CD4-positive, alpha-beta T cell (primary cell): ENCODE data around the gene CBX2. TPM values are rescaled to one million over a fixed set of nuclear protein-coding genes. Genes with fewer than 3 reads are reported as not detected.

Experiments used
- ATAC-seq: fragments of 200-7000 bp; cut with Tn5 transposase; one replicate; pipeline ENCODE4 v1.10.0; 2022; ENCODE audit warnings: mild to moderate bottlenecking; ENCODE audit not compliant: poor library complexity
- CTCF ChIA-PET: fragments of 350-600 bp; sonication (Branson Sonifier 250); formaldehyde crosslinking; loops from one replicate; lab custom pipeline; 2021; ENCODE audit warnings: antibody characterized with exemption, inconsistent platforms; lab: Charles Lee
- POLR2A ChIA-PET: fragments of 350-600 bp; sonication (Branson Sonifier 250); formaldehyde crosslinking; loops from one replicate; lab custom pipeline; 2021; ENCODE audit warnings: antibody characterized with exemption, inconsistent platforms; lab: Charles Lee
- DNase-seq, 14 experiments: peaks; one replicate each; pipeline ENCODE4 v3.0.0-alpha.2; 2013 to 2020; ENCODE audit warnings: mixed read lengths in 2 of 14
- H3K27ac ChIP-seq, 2 donors: one replicate each; pipeline versions ENCODE4 v1.5.1 to v1.7.0; 2013; ENCODE audit warnings: low read length in 2 of 2, low read depth in 1 of 2, mild to moderate bottlenecking in 1 of 2
- H3K27me3 ChIP-seq, 2 experiments: 1 replicate in 1 of 2; 2 replicates in 1 of 2; pipeline versions ENCODE4 v1.6.1 to v1.7.0; 2013; ENCODE audit warnings: low read length in 2 of 2, control low read depth in 1 of 2, mild to moderate bottlenecking in 1 of 2, moderate library complexity in 1 of 2; ENCODE audit not compliant: insufficient read depth in 2 of 2, control insufficient read depth in 1 of 2
- H3K36me3 ChIP-seq: one replicate; pipeline ENCODE4 v1.6.1; 2013; ENCODE audit warnings: low read length, control low read depth; ENCODE audit not compliant: insufficient read depth
- H3K4me1 ChIP-seq: one replicate; pipeline ENCODE4 v1.6.1; 2013; ENCODE audit warnings: low read length, control low read depth; ENCODE audit not compliant: insufficient read depth
- H3K4me3 ChIP-seq: one replicate; pipeline ENCODE4 v1.5.1; 2013; ENCODE audit warnings: mild to moderate bottlenecking, low read length, moderate library complexity
- H3K9me3 ChIP-seq, 2 experiments: 1 replicate in 1 of 2; 2 replicates in 1 of 2; pipeline versions ENCODE4 v1.6.1 to v1.7.0; 2013; ENCODE audit warnings: low read length in 2 of 2, mild to moderate bottlenecking in 2 of 2, control low read depth in 1 of 2, moderate library complexity in 1 of 2; ENCODE audit not compliant: control insufficient read depth in 1 of 2, insufficient read depth in 1 of 2
- H3K27ac Mint-ChIP-seq: one replicate; pipeline ENCODE4 v1.8.0; 2020; ENCODE audit warnings: mixed read lengths
- H3K27me3 Mint-ChIP-seq: one replicate; pipeline ENCODE4 v1.8.0; 2021; ENCODE audit warnings: mixed read lengths
- H3K36me3 Mint-ChIP-seq: one replicate; pipeline ENCODE4 v1.8.0; 2021; ENCODE audit warnings: low read depth, mixed read lengths
- H3K4me1 Mint-ChIP-seq: one replicate; pipeline ENCODE4 v1.8.0; 2021; ENCODE audit warnings: low read depth, mixed read lengths
- H3K4me3 Mint-ChIP-seq: one replicate; pipeline ENCODE4 v1.8.0; 2020; ENCODE audit warnings: mild to moderate bottlenecking, mixed read lengths
- H3K9me3 Mint-ChIP-seq: one replicate; pipeline ENCODE4 v1.8.0; 2020; ENCODE audit warnings: mixed read lengths
- intact Hi-C, 2 experiments: fragments of 100-400 bp; cut with DNase I in 1 of 2; cut with micrococcal nuclease in 1 of 2; formaldehyde crosslinking; loops; one replicate each; pipeline versions ENCODE4 v1.15.1 to v1.9.0; 2023 to 2025; cut with DNase I, micrococcal nuclease
- total RNA-seq, 174 experiments: library from RNA in 2 of 174; stranded (reverse) in 2 of 174; gene quantifications; one replicate each; pipeline ENCODE4 v1.2.3 and lab custom pipeline; 2021 to 2026
- TF ChIP-seq, protein P1 (sequence below): fragments of 200-600 bp; IDR thresholded peaks from one replicate; pipeline ENCODE4 v1.8.0; 2022; ENCODE audit warnings: antibody characterized with exemption, mild to moderate bottlenecking

The CBX2 gene
- total RNA-seq, 2 experiments from 2014 or later = 0.31 TPM; not detected in 1

DNA sequence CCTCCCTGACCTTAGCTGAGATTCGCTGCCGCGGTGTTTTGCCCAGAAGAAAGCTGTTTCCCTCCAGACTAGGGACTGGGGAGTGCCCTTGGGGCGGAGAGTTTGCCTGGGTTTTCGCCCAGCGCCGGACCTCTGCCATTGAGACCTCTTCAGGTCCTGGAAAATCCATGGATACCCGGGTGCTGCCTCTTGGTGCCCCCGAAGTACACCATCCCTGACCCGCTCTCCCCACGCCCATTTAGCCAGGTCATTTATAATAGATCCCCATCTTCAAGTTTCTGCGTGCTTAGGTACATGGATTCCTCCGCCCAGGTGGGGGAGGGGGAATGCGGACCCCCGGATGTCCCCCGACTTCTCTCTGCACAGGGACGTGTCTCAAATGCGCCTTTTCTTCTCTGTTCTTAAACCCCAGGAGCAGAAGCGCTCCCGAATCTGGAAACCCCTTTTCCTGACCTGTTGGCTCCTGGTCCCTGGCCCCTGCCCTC is 34.0 kb downstream of the CBX2 start:
- ATAC-seq (no peak), DNase-seq (no peak)
- Mint-ChIP-seq H3K9me3 (no peaks in the 10 kb centered on the region), H3K36me3 (no peaks in the 10 kb centered on the region), H3K27me3 (peaks cover 73% of the 10 kb centered on the region), H3K4me3 (peak overlapping the region; percentile 77), H3K4me1 (peaks cover 32% of the 10 kb centered on the region), H3K27ac (peak overlapping the region; percentile 47)
- POLR2A ChIA-PET = interaction anchor here (0.5 to 7.0 kb wide), 8 partner anchors 8 to 185 kb away, joined by 3 to 82 read pairs (median 14); partner anchors contain the start of genes CBX4 and CBX8
- CTCF ChIA-PET = interaction anchor here (1.2 to 3.4 kb wide), 6 partner anchors 15 to 70 kb away, joined by 3 to 15 read pairs (median 6); partner anchors contain the start of genes CBX4 and CBX8
- intact Hi-C loops = loop anchor here (2.0 to 5.0 kb wide), 3 partner anchors 15 to 65 kb away; partner anchors contain the start of genes CBX4 (in 1 of the 2) and CBX8 (in 1 of the 2)
- Histone ChIP-seq H3K4me3 (no peak overlapping the region), H3K36me3 (no peaks in the 10 kb centered on the region), H3K4me1 (peaks cover 67% of the 10 kb centered on the region), H3K9me3 (peaks cover 0 to 54% of the 10 kb centered on the region in 2 experiments), H3K27ac (no peak overlapping the region), H3K27me3 (peaks cover 79 to 83% of the 10 kb centered on the region in 2 experiments)
- TF ChIP-seq, protein P1, sequence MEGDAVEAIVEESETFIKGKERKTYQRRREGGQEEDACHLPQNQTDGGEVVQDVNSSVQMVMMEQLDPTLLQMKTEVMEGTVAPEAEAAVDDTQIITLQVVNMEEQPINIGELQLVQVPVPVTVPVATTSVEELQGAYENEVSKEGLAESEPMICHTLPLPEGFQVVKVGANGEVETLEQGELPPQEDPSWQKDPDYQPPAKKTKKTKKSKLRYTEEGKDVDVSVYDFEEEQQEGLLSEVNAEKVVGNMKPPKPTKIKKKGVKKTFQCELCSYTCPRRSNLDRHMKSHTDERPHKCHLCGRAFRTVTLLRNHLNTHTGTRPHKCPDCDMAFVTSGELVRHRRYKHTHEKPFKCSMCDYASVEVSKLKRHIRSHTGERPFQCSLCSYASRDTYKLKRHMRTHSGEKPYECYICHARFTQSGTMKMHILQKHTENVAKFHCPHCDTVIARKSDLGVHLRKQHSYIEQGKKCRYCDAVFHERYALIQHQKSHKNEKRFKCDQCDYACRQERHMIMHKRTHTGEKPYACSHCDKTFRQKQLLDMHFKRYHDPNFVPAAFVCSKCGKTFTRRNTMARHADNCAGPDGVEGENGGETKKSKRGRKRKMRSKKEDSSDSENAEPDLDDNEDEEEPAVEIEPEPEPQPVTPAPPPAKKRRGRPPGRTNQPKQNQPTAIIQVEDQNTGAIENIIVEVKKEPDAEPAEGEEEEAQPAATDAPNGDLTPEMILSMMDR = no peak

DNA sequence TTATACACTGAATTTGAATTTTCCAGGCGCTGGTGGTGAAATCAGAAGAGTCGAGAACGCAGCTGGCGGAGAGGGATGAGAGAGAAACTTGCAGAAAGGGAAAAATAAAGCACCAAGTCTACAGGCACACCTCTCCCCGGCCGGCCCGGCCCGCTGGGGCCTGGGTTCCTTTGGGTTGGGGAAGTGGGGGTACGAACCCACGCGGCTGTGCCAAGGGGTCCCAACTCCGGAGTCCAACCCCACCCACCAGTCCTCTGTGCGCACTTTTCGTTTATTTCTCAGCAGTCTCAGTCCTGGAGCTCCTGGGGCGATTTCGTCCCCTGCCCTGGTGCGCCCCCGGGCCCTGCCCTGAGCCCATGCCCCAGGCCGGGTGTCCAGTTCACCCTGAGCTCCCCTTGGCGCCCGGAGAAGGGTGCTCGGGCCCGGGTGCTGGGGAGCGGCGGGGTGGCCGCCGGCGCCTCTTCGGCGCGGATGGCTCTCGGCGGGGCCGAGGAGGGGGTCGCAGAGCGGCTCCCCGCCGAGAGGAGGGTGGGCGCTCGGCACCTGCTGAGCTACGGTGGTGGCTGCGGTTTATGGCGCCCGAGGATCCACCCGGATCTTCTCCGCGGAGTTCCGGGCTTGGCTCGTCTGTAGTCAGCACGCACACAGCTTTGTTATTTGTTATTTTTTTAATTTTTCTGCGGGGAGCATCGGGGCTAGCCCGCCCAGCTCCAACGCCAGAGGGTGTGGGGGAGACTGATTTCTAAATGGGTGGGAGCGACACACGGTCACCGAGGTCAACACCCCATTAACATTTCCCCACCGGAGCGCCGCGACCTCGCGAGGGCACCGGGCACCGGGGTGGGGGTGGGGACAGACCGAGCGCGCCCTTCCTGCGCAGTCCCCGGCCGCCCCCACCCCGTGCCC is 34.7 kb downstream of the CBX2 start:
- ChIA-PET CTCF (interaction anchor here (1.0 to 3.4 kb wide), 5 partner anchors 23 to 71 kb away, joined by 3 to 15 read pairs (median 8); partner anchors contain the start of gene CBX4), POLR2A (interaction anchor here (1.4 to 7.0 kb wide), 6 partner anchors 9 to 28 kb away, joined by 8 to 82 read pairs (median 24); partner anchors contain the start of genes CBX4 and CBX8)
- Histone ChIP-seq H3K9me3 (peaks cover 0 to 54% of the 10 kb centered on the region in 2 experiments), H3K4me1 (peaks cover 67% of the 10 kb centered on the region), H3K27me3 (peaks cover 72 to 79% of the 10 kb centered on the region in 2 experiments), H3K27ac (no peak overlapping the region), H3K4me3 (peak overlapping the region; percentile 14), H3K36me3 (no peaks in the 10 kb centered on the region)
- peak in 1 of 14 experiments; percentile 38 for DNase-seq
- no peak for ATAC-seq
- Mint-ChIP-seq H3K4me3 (peak overlapping the region; percentile 77), H3K27me3 (peaks cover 73% of the 10 kb centered on the region), H3K27ac (peak overlapping the region; percentile 47), H3K36me3 (no peaks in the 10 kb centered on the region), H3K9me3 (no peaks in the 10 kb centered on the region), H3K4me1 (peaks cover 32% of the 10 kb centered on the region)
- intact Hi-C loops = loop anchor here in 1 of 2 experiments (5.0 kb wide), 1 partner anchor 65 kb away; no protein-coding TSS in a partner anchor
- TF ChIP-seq, protein P1 = no peak
